SK-N-SH treated with all-trans-retinoic acid at 6 μM for 48 hours (cell line): ENCODE data around the gene ZSCAN1.

Experiments used
- ATAC-seq: fragments of 200-7000 bp; cut with Tn5 transposase; 3 replicates; pipeline ENCODE4 v1.9.1; 2020; ENCODE audit warnings: mild to moderate bottlenecking, moderate library complexity
- ARNTL ChIP-seq: fragments of 450-650 bp; formaldehyde crosslinking; IDR thresholded peaks from 2 replicates; pipeline ENCODE4 v1.5.0; 2020; ENCODE audit warnings: low read depth, mild to moderate bottlenecking, moderate library complexity, borderline replicate concordance
- BACH2 ChIP-seq: fragments of 250-450 bp; sonication (Bioruptor Pico); IDR thresholded peaks from 2 replicates; pipeline ENCODE4 v1.9.0; 2021; ENCODE audit warnings: mild to moderate bottlenecking, borderline replicate concordance
- CREB5 ChIP-seq: fragments of 250-450 bp; sonication (Bioruptor Pico); IDR thresholded peaks from 2 replicates; pipeline ENCODE4 v1.5.1; 2020; ENCODE audit warnings: low read depth, mild to moderate bottlenecking, moderate library complexity
- CSDC2 ChIP-seq: fragments of 250-450 bp; sonication (Bioruptor Pico); IDR thresholded peaks from 2 replicates; pipeline ENCODE4 v1.5.0; 2020; ENCODE audit warnings: mild to moderate bottlenecking, moderate library complexity
- CSRNP3 ChIP-seq: fragments of 250-450 bp; sonication (Bioruptor Pico); IDR thresholded peaks from 2 replicates; pipeline ENCODE4 v1.5.1; 2021; ENCODE audit warnings: mild to moderate bottlenecking, moderate library complexity
- ESRRG ChIP-seq: fragments of 250-450 bp; sonication (Bioruptor Pico); IDR thresholded peaks from 2 replicates; pipeline ENCODE4 v1.6.1; 2021; ENCODE audit warnings: mild to moderate bottlenecking
- GLIS3 ChIP-seq: fragments of 250-450 bp; sonication (Bioruptor Pico); IDR thresholded peaks from 2 replicates; pipeline ENCODE4 v1.5.0; 2020; ENCODE audit warnings: mild to moderate bottlenecking, moderate library complexity
- ISL1 ChIP-seq: fragments of 250-450 bp; sonication (Bioruptor Pico); IDR thresholded peaks from 2 replicates; pipeline ENCODE4 v2.1.2; 2022; ENCODE audit warnings: mild to moderate bottlenecking, moderate library complexity
- OSR1 ChIP-seq: fragments of 250-450 bp; sonication (Bioruptor Pico); IDR thresholded peaks from 2 replicates; pipeline ENCODE4 v1.8.0; 2022; ENCODE audit warnings: moderate library complexity, mild to moderate bottlenecking, inconsistent platforms
- PATZ1 ChIP-seq: fragments of 250-450 bp; sonication (Bioruptor Pico); IDR thresholded peaks from 2 replicates; pipeline ENCODE4 v1.8.0; 2020; ENCODE audit warnings: mild to moderate bottlenecking, moderate library complexity, borderline replicate concordance
- POU6F1 ChIP-seq: fragments of 250-450 bp; sonication (Bioruptor Pico); IDR thresholded peaks from 2 replicates; pipeline ENCODE4 v1.8.0; 2021; ENCODE audit warnings: low read depth, mild to moderate bottlenecking, moderate library complexity, borderline replicate concordance
- PPARA ChIP-seq: fragments of 250-450 bp; sonication (Bioruptor Pico); IDR thresholded peaks from 2 replicates; pipeline ENCODE4 v1.5.0; 2020; ENCODE audit warnings: mild to moderate bottlenecking, borderline replicate concordance
- RARB ChIP-seq: fragments of 250-450 bp; sonication (Bioruptor Pico); IDR thresholded peaks from 2 replicates; pipeline ENCODE4 v1.8.0; 2021; ENCODE audit warnings: mild to moderate bottlenecking, moderate library complexity
- SNAI2 ChIP-seq: fragments of 250-450 bp; sonication (Bioruptor Pico); IDR thresholded peaks from 2 replicates; pipeline ENCODE4 v1.5.0; 2020; ENCODE audit warnings: mild to moderate bottlenecking, moderate library complexity
- TCF4 ChIP-seq: fragments of 250-450 bp; sonication (Bioruptor Pico); IDR thresholded peaks from 2 replicates; pipeline ENCODE4 v1.8.0; 2021; ENCODE audit warnings: mild to moderate bottlenecking, moderate library complexity, borderline replicate concordance
- TOX ChIP-seq: fragments of 250-450 bp; sonication (Bioruptor Pico); IDR thresholded peaks from 2 replicates; pipeline ENCODE4 v1.8.0; 2021; ENCODE audit warnings: mild to moderate bottlenecking, moderate library complexity, borderline replicate concordance
- TSHZ2 ChIP-seq: fragments of 250-450 bp; sonication (Bioruptor Pico); IDR thresholded peaks from 2 replicates; pipeline ENCODE4 v1.5.0; 2020; ENCODE audit warnings: mild to moderate bottlenecking, moderate library complexity
- ZC3H10 ChIP-seq: fragments of 250-450 bp; sonication (Bioruptor Pico); IDR thresholded peaks from 2 replicates; pipeline ENCODE4 v1.5.1; 2021; ENCODE audit warnings: mild to moderate bottlenecking, moderate library complexity
- ZFP30 ChIP-seq: fragments of 450-650 bp; formaldehyde crosslinking; IDR thresholded peaks from 2 replicates; pipeline ENCODE4 v1.5.0; 2022; ENCODE audit warnings: mild to moderate bottlenecking, moderate library complexity
- ZNF565 ChIP-seq: fragments of 450-650 bp; formaldehyde crosslinking; conservative IDR thresholded peaks from 2 replicates; pipeline ENCODE4 v1.5.0; 2020; ENCODE audit warnings: low read depth, mild to moderate bottlenecking, moderate library complexity
- ZNF70 ChIP-seq: fragments of 450-650 bp; formaldehyde crosslinking; IDR thresholded peaks from 2 replicates; pipeline ENCODE4 v1.5.0; 2020; ENCODE audit warnings: mild to moderate bottlenecking, moderate library complexity
- ZNF8 ChIP-seq: fragments of 450-650 bp; formaldehyde crosslinking; IDR thresholded peaks from 2 replicates; pipeline ENCODE4 v1.5.0; 2020; ENCODE audit warnings: mild to moderate bottlenecking, moderate library complexity

The ZSCAN1 gene

GRCh38 chr19:58010507-58010906 is 23.3 kb upstream of the ZSCAN1 start:
- TF ChIP-seq ZNF8 (no peak), ISL1 (CRISPR knock-in tag) (no peak), TCF4 (CRISPR knock-in tag) (no peak), BACH2 (no peak), SNAI2 (CRISPR knock-in tag) (no peak), ESRRG (CRISPR knock-in tag) (no peak), ZFP30 (CRISPR knock-in tag) (no peak), PATZ1 (CRISPR knock-in tag) (no peak), OSR1 (CRISPR knock-in tag) (no peak), PPARA (CRISPR knock-in tag) (no peak), TSHZ2 (no peak), GLIS3 (CRISPR knock-in tag) (no peak), RARB (no peak), ZNF70 (CRISPR knock-in tag) (no peak), ZC3H10 (CRISPR knock-in tag) (no peak), ARNTL (CRISPR knock-in tag) (no peak), POU6F1 (CRISPR knock-in tag) (no peak), ZNF565 (CRISPR knock-in tag) (no peak), CSDC2 (no peak), CSRNP3 (CRISPR knock-in tag) (no peak)
- no peak for ATAC-seq

- no peak for ATAC-seq
- TF ChIP-seq BACH2 = no peak
- no peak for TF ChIP-seq ISL1 (CRISPR knock-in tag)
- no peak for TF ChIP-seq CSDC2
- TF ChIP-seq CREB5 (CRISPR knock-in tag) = no peak
- TF ChIP-seq ZC3H10 (CRISPR knock-in tag) = no peak
- no peak for TF ChIP-seq ARNTL (CRISPR knock-in tag)
- TF ChIP-seq TSHZ2 = no peak
- no peak for TF ChIP-seq SNAI2 (CRISPR knock-in tag)
- TF ChIP-seq PATZ1 (CRISPR knock-in tag) = no peak
- no peak for TF ChIP-seq ZNF70 (CRISPR knock-in tag)
- TF ChIP-seq ZNF8 = no peak
- no peak for TF ChIP-seq RARB
- no peak for TF ChIP-seq ZFP30 (CRISPR knock-in tag)
- TF ChIP-seq TOX = no peak
- TF ChIP-seq ZNF565 (CRISPR knock-in tag) = no peak
- TF ChIP-seq OSR1 (CRISPR knock-in tag) = no peak
- TF ChIP-seq ESRRG (CRISPR knock-in tag) = no peak
Observed at GRCh38 chr19:58014141-58014540, 19.7 kb upstream of the ZSCAN1 start.
